DND-41 (cell line): Measurements from ENCODE around the gene HCAR2.
A peak's percentile ranks its signal among the peaks of the same experiment; 100 is the strongest.

ENCODE experiments used
- ATAC-seq: fragments of 200-7000 bp; cut with Tn5 transposase; 3 replicates; pipeline ENCODE4 v1.9.1; 2021; ENCODE audit warnings: low read depth; ENCODE audit not compliant: insufficient read depth
- DNase-seq: peaks from one replicate; pipeline ENCODE4 v3.0.0-alpha.2; 2020
- H2AFZ ChIP-seq: 2 replicates; pipeline ENCODE4 v1.6.0; 2012; ENCODE audit warnings: low read depth, low read length
- H3K27ac ChIP-seq: 2 replicates; pipeline ENCODE4 v1.5.1; 2012; ENCODE audit warnings: low read length, inconsistent platforms
- H3K27me3 ChIP-seq: fragments of 200-600 bp; sonication (generic); 2 replicates; pipeline ENCODE4 v1.6.0; 2012; ENCODE audit warnings: low read length, mild to moderate bottlenecking, inconsistent platforms; ENCODE audit not compliant: insufficient read depth, poor library complexity
- H3K36me3 ChIP-seq: 2 replicates; pipeline ENCODE4 v1.5.1; 2012; ENCODE audit warnings: low read length, inconsistent platforms; ENCODE audit not compliant: insufficient read depth
- H3K4me1 ChIP-seq: 2 replicates; pipeline ENCODE4 v1.5.1; 2012; ENCODE audit warnings: mild to moderate bottlenecking, low read length; ENCODE audit not compliant: insufficient read depth
- H3K4me2 ChIP-seq: 2 replicates; pipeline ENCODE4 v1.6.0; 2012; ENCODE audit warnings: mild to moderate bottlenecking, moderate library complexity, low read length, inconsistent platforms; ENCODE audit not compliant: insufficient read depth
- H3K4me3 ChIP-seq, 2 experiments: fragments of 200-600 bp in 1 of 2; shearing (Covaris generic) in 1 of 2; 2 replicates each; pipeline ENCODE4 v1.5.1; 2012 to 2016; ENCODE audit warnings: inconsistent platforms in 2 of 2, low read length in 2 of 2, mild to moderate bottlenecking in 2 of 2, low read depth in 1 of 2, moderate library complexity in 1 of 2
- H3K79me2 ChIP-seq: 2 replicates; pipeline ENCODE4 v1.6.0; 2012; ENCODE audit warnings: low read length, inconsistent platforms; ENCODE audit not compliant: insufficient read depth
- H3K9ac ChIP-seq: 2 replicates; pipeline ENCODE4 v1.6.0; 2012; ENCODE audit warnings: low read depth, mild to moderate bottlenecking, inconsistent platforms, low read length, moderate library complexity
- H3K9me3 ChIP-seq: 2 replicates; pipeline ENCODE4 v1.5.1; 2012; ENCODE audit warnings: low read length, moderate library complexity, mild to moderate bottlenecking, inconsistent platforms; ENCODE audit not compliant: insufficient read depth, severe bottlenecking
- H4K20me1 ChIP-seq: 2 replicates; pipeline ENCODE4 v1.6.0; 2012; ENCODE audit warnings: low read length; ENCODE audit not compliant: insufficient read depth
- CTCF ChIP-seq: IDR thresholded peaks from 2 replicates; pipeline ENCODE4 v1.5.1; 2012; ENCODE audit warnings: borderline replicate concordance, low read length, moderate library complexity, mild to moderate bottlenecking; ENCODE audit not compliant: poor library complexity, severe bottlenecking; ENCODE audit errors: extremely low read depth
- EZH2 ChIP-seq: IDR thresholded peaks from 3 replicates; pipeline ENCODE4 v1.6.1; 2012; ENCODE audit warnings: borderline replicate concordance, low read depth, mild to moderate bottlenecking, moderate library complexity, low read length, inconsistent platforms; ENCODE audit not compliant: severe bottlenecking

Gene HCAR2

GRCh38 chr12:122730215-122731014 lies 27.3 kb upstream of the HCAR2 start, which contains the start of gene HCAR1:
TSS of gene HCAR1 (minus strand) at chr12:122730844. CDS start at chr12:122730339, 505 bp downstream.
- Histone ChIP-seq H4K20me1 (no peaks in the 10 kb centered on the region), H3K79me2 (no peaks in the 10 kb centered on the region), H3K27ac (no peak within 1 kb of the TSS), H3K9me3 (no peaks in the 10 kb centered on the region), H3K36me3 (no peaks in the 10 kb centered on the region), H3K9ac (no peak within 1 kb of the TSS), H3K4me2 (no peak within 1 kb of the TSS), H3K4me3 (no peak within 1 kb of the TSS), H2AFZ (no peak within 1 kb of the TSS), H3K27me3 (no peaks in the 10 kb centered on the region), H3K4me1 (no peaks in the 10 kb centered on the region)
- peak; percentile 46 for DNase-seq
- TF ChIP-seq EZH2 (no peak), CTCF (no peak)
- ATAC-seq: peak; percentile 83

GRCh38 chr12:122729583-122730214 lies 26.5 kb upstream of the HCAR2 start:
- TF ChIP-seq EZH2 (no peak), CTCF (no peak)
- Histone ChIP-seq H3K36me3 (no peaks in the 10 kb centered on the region), H3K27ac (no peak overlapping the region), H3K9me3 (no peaks in the 10 kb centered on the region), H3K79me2 (no peaks in the 10 kb centered on the region), H3K4me1 (no peaks in the 10 kb centered on the region), H3K4me3 (no peak overlapping the region), H3K27me3 (no peaks in the 10 kb centered on the region), H3K4me2 (no peak overlapping the region), H2AFZ (no peak overlapping the region), H4K20me1 (no peaks in the 10 kb centered on the region), H3K9ac (no peak overlapping the region)
- ATAC-seq: no peak
- no peak for DNase-seq

GRCh38 chr12:122726080-122726558 lies 23.0 kb upstream of the HCAR2 start:
- Histone ChIP-seq H3K27me3 (no peaks in the 10 kb centered on the region), H3K4me2 (no peak overlapping the region), H3K4me1 (no peaks in the 10 kb centered on the region), H3K27ac (no peak overlapping the region), H3K4me3 (no peak overlapping the region), H3K79me2 (no peaks in the 10 kb centered on the region), H3K9ac (no peak overlapping the region), H2AFZ (no peak overlapping the region), H3K9me3 (no peaks in the 10 kb centered on the region), H3K36me3 (no peaks in the 10 kb centered on the region), H4K20me1 (no peaks in the 10 kb centered on the region)
- TF ChIP-seq EZH2 (no peak), CTCF (no peak)
- ATAC-seq (no peak), DNase-seq (no peak)
